Measurements from ENCODE around the gene FRMD4B.
A peak's percentile ranks its signal among the peaks of the same experiment; 100 is the strongest.

The FRMD4B gene

DNA sequence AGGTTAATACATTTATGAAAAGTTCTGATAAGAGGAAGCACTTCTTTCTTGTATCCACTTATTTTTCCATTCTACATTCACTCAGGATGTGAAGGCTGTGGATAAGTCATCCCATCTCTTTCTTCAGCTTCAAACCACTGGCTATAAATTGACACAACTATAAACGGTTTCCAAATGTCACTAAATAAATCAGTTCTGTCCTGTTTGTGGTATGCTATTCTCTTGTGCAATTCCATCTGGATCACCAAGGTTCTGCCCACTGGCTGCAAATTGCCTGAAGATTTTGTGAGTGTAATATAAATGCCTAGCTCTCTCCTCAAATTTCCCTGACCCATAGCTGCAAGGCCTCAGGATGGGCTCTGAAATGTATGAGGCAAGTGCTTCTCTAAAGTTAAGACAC lies 256.4 kb downstream of the FRMD4B start:
- ATAC-seq, result no peak
- Mint-ChIP-seq H3K27ac (no peak overlapping the region), H3K4me1 (no peaks in the 10 kb centered on the region), H3K36me3 (no peaks in the 10 kb centered on the region), H3K4me3 (no peak overlapping the region), H3K27me3 (no peaks in the 10 kb centered on the region), H3K9me3 (no peaks in the 10 kb centered on the region)

GRCh38 chr3:69128509-69128908 lies 257.4 kb downstream of the FRMD4B start:
- no peaks in the 10 kb centered on the region for H3K9me3 Mint-ChIP-seq
- H3K27ac Mint-ChIP-seq, result no peak overlapping the region
- ATAC-seq, result no peak
- no peaks in the 10 kb centered on the region for H3K4me1 Mint-ChIP-seq
- peaks cover 6% of the 10 kb centered on the region for H3K27me3 Mint-ChIP-seq
- H3K4me3 Mint-ChIP-seq, result no peak overlapping the region
- H3K36me3 Mint-ChIP-seq, result no peaks in the 10 kb centered on the region

- no peaks in the 10 kb centered on the region for H3K9me3 Mint-ChIP-seq
- ATAC-seq, result no peak
- H3K27ac Mint-ChIP-seq, result no peak overlapping the region
- peaks cover 8% of the 10 kb centered on the region for H3K27me3 Mint-ChIP-seq
- no peak overlapping the region for H3K4me3 Mint-ChIP-seq
- H3K36me3 Mint-ChIP-seq, result no peaks in the 10 kb centered on the region
- no peaks in the 10 kb centered on the region for H3K4me1 Mint-ChIP-seq
These were observed 258.9 kb downstream of the FRMD4B start for GRCh38 chr3:69126999-69127398.

DNA sequence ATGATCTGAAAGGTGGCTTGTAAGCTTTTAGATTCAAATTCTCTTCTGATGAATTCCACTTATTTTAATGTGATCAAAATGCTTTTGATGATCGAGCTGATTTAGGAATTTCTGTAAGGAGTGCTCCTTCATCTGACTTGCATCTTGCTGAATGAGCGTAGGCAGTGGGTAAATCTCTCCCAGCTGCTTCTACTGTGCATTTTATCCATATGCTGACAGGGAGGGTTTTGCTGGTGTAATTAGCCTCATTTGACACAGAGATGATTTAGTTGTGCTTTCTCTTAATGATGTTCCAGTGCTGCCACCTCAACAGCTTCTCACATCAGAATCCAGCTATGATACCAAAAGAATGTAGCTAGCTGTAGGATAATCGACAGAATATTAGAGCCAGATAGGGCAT lies 259.7 kb downstream of the FRMD4B start:
- Mint-ChIP-seq H3K36me3 (no peaks in the 10 kb centered on the region), H3K4me3 (no peak overlapping the region), H3K27ac (no peak overlapping the region), H3K4me1 (peaks cover under 1% of the 10 kb centered on the region), H3K27me3 (peaks cover 8% of the 10 kb centered on the region), H3K9me3 (no peaks in the 10 kb centered on the region)
- no peak for ATAC-seq

GRCh38 chr3:69122403-69122802 lies 263.5 kb downstream of the FRMD4B start, which contains the start of gene LMOD3:
Gene LMOD3, minus strand, starts transcription at chr3:69122595. Its CDS starts 209 bp downstream, at chr3:69122386.
- no peaks in the 10 kb centered on the region for H3K36me3 Mint-ChIP-seq
- no peak within 1 kb of the TSS for H3K4me3 Mint-ChIP-seq
- H3K9me3 Mint-ChIP-seq, result no peaks in the 10 kb centered on the region
- peaks cover 8% of the 10 kb centered on the region for H3K27me3 Mint-ChIP-seq
- ATAC-seq, result no peak
- no peak within 1 kb of the TSS for H3K27ac Mint-ChIP-seq
- H3K4me1 Mint-ChIP-seq, result peaks cover 5% of the 10 kb centered on the region

GRCh38 chr3:69121950-69122349 lies 263.9 kb downstream of the FRMD4B start:
- Mint-ChIP-seq H3K27ac (no peak overlapping the region), H3K36me3 (no peaks in the 10 kb centered on the region), H3K9me3 (no peaks in the 10 kb centered on the region), H3K27me3 (peaks cover 8% of the 10 kb centered on the region), H3K4me3 (no peak overlapping the region), H3K4me1 (peaks cover 5% of the 10 kb centered on the region)
- ATAC-seq, result no peak

- no peak overlapping the region for H3K4me3 Mint-ChIP-seq
- H3K9me3 Mint-ChIP-seq, result no peaks in the 10 kb centered on the region
- peaks cover 8% of the 10 kb centered on the region for H3K27me3 Mint-ChIP-seq
- peaks cover 5% of the 10 kb centered on the region for H3K4me1 Mint-ChIP-seq
- H3K27ac Mint-ChIP-seq, result no peak overlapping the region
- no peaks in the 10 kb centered on the region for H3K36me3 Mint-ChIP-seq
- no peak for ATAC-seq
These were observed 264.4 kb downstream of the FRMD4B start for GRCh38 chr3:69121513-69121912.

GRCh38 chr3:69120879-69121464 lies 264.9 kb downstream of the FRMD4B start:
- peak; percentile 64 for ATAC-seq
- Mint-ChIP-seq H3K4me3 (no peak overlapping the region), H3K36me3 (no peaks in the 10 kb centered on the region), H3K9me3 (no peaks in the 10 kb centered on the region), H3K4me1 (peaks cover 5% of the 10 kb centered on the region), H3K27ac (no peak overlapping the region), H3K27me3 (peaks cover 8% of the 10 kb centered on the region)

Measured in stimulated activated memory B cell treated with anti-CD40 and anti-IgM and Interleukin-4, amounts not matched to agents 10 μg/mL and 1 μg/mL and 100 μg/mL, for 72 hours (primary cell).